Cardiac fibroblast (primary cell): ENCODE data around the gene ATP8A1.
"Not testable (repeated sequence)": the region's sequence is repeated elsewhere in the genome, so short reads cannot be mapped to it uniquely, and the experiment has no call there.

Experiments used
- DNase-seq, 2 donors: peaks; one replicate each; pipeline versions ENCODE4 v3.0.0 to v3.0.0-alpha.2; 2010; ENCODE audit warnings: low read depth in 2 of 2
- H3K4me3 ChIP-seq, 2 donors: replicated peaks in 1 of 2; 1 replicate in 1 of 2; 2 replicates in 1 of 2; pipeline ENCODE4 v1.5.1; 2011; ENCODE audit warnings: low read depth in 2 of 2, low read length in 2 of 2, mild to moderate bottlenecking in 2 of 2, moderate library complexity in 1 of 2
- TF ChIP-seq, protein P1 (sequence below): IDR thresholded peaks from one replicate; pipeline ENCODE4 v1.5.1; 2011; ENCODE audit warnings: low read depth, mild to moderate bottlenecking, low read length, inconsistent platforms

Gene ATP8A1

DNA sequence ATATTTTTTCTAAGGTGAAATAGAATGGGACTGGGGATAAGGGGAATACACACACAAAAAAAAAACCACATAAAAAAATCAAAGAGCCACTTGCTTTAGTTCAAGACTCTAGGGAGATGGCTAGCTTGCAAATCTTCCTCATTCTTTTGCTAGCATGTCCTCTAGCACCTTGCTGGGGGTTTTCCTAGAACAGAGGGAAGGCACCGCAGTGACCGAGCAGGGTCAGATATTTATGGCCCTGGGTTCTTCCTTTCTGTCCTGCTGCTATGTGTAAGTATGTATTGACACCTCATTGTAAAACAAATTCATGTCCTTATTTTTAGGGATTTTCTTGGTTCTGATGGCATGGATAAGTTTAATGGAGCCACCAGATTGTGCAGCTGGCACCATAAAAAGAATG, 178.4 kb downstream of the ATP8A1 start:
- TF ChIP-seq, protein P1, sequence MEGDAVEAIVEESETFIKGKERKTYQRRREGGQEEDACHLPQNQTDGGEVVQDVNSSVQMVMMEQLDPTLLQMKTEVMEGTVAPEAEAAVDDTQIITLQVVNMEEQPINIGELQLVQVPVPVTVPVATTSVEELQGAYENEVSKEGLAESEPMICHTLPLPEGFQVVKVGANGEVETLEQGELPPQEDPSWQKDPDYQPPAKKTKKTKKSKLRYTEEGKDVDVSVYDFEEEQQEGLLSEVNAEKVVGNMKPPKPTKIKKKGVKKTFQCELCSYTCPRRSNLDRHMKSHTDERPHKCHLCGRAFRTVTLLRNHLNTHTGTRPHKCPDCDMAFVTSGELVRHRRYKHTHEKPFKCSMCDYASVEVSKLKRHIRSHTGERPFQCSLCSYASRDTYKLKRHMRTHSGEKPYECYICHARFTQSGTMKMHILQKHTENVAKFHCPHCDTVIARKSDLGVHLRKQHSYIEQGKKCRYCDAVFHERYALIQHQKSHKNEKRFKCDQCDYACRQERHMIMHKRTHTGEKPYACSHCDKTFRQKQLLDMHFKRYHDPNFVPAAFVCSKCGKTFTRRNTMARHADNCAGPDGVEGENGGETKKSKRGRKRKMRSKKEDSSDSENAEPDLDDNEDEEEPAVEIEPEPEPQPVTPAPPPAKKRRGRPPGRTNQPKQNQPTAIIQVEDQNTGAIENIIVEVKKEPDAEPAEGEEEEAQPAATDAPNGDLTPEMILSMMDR, result no peak
- no peak for DNase-seq
- H3K4me3 ChIP-seq, result no peak overlapping the region

DNA sequence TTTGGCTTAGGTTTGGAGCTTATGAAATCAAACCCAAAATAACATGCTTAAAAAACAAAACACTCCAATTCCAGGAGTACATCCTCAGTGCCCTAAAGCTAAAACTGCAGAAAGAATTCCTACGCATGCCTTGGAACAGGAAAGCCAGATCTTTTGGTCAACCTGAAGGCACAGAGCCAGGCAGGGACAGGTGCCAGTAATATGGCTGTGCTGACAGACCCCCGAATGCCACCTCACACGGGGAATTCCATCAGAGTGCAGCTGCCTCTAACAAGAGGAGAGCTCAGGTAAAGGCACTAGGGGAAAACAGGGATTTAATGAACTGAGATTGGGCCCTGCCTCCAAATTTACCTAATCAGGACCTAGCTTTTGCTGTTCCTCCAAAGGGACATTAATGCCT, 182.5 kb downstream of the ATP8A1 start:
- TF ChIP-seq, protein P1, result no peak
- H3K4me3 ChIP-seq, result no peak overlapping the region
- no peak for DNase-seq

DNA sequence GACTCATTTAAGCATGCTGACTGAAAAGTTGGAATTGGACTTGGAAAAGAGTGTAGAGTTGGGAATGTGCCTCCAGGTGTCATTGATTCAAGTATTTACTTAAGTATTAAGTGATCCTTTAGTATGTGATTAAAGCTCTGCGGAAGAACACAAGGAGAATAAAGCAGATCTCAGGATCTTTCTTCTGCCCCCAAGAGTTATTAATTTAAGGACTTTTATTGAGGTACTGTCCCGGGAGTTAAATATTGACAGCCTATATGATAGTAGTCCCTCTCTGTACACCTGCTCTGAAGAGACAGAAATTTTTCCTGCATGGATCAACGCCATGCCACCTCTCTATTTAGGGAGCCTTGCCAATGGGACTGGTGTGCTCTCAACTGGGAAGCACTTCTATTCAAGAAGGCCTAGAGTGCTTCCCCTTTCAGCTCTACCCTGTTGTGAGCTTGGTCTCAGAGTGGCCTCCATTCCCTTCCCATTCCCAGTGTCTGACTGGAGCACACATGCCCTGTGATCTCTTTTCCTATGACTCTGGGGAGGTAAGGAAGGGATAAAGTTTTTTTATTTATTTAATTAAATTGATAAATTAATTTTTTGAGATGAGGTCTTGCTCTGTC, 183.7 kb downstream of the ATP8A1 start:
- TF ChIP-seq, protein P1, result no peak
- H3K4me3 ChIP-seq, result no peak overlapping the region
- no peak for DNase-seq

DNA sequence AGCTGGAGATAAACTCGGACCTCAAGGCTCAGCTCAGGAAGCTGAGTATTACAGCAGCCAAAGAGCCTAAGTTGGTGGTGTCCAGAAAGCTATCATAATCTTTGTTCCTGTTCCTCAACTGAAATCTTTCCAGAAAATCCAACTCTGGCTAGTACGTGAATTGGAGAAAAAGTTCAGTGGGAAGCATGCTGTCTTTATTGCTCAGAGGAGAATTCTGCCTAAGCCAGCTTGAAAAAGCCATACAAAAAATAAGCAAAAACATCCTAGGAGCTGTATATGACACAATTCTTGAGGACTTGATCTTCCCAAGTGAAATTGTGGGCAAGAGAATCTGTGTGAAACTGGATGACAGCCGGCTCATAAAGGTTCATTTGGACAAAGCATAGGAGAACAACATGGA, 185.0 kb downstream of the ATP8A1 start:
- H3K4me3 ChIP-seq, result no peak overlapping the region
- DNase-seq, result no peak
- TF ChIP-seq, protein P1, result no peak

DNA sequence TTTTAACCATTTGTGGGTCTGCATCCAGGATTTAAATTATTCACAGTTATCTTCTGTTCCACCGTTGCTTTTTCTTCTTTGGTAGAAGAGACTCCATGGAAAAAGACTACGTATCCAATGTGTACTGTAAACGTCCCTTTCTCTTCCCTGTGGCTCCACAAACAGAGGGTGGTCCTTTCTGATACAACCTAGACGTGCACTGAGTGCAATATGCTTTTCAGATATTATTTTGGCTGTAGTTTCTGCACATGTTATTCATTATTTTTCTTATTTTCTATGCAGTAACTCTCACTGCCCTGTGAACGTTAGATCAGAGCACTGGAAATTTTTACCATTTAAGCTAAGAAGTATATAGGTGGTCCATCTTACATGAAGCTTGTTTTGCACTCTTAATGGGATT, 186.9 kb downstream of the ATP8A1 start:
- no peak overlapping the region for H3K4me3 ChIP-seq
- no peak for DNase-seq
- TF ChIP-seq, protein P1, result no peak

DNA sequence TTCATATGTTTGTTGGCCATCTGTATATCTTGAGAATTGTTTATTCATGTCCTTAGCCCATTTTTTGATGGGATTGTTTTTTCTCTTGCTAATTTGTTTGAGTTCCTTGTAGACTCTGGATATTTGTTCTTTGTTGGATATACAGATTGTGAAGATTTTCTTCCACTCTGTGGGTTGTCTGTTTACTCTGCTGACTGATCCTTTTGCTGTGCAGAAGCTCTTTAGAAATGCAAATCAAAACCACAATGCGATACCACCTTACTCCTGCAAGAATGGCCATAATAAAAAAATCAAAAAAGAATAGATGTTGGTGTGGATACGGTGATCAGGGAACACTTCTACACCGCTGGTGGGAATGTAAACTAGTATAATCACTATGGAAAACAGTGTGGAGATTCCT, 189.1 kb downstream of the ATP8A1 start:
- not testable (repeated sequence) for DNase-seq

DNA sequence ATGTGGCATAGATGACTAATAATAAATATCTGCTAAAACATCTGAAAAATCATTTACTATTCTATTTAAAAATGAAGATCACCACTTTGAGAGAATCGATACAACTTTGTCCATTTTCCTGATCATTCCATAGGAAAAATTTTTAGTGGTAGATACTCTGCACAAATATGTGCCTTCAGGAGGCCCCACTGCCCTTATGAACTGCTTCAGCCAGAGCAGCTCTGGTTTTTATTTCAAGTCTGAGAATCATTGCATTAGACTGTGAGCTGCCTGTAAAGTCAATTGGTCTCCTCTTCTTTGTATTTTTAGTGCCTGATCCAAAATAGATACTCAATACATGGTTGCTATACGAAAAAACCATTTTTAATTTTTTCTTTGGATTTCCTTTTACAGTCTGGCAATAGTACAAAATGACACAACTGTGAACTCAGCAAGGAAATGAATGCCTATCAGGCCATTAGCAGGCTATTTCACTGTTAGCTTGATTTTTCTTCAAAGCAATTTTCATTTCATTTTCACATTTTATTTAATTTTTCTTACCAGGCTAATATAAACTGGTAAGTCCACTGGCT, 190.5 kb downstream of the ATP8A1 start:
- DNase-seq, result no peak
- H3K4me3 ChIP-seq, result no peak overlapping the region
- TF ChIP-seq, protein P1, result no peak

More for the DNA sequence above, 189.1 kb downstream of the ATP8A1 start:
- not testable (repeated sequence) for H3K4me3 ChIP-seq
